ENCODE results near the gene IMPA2. TPM values are rescaled to one million over a fixed set of nuclear protein-coding genes. Genes with fewer than 3 reads are reported as not detected.

IMPA2 gene
- total RNA-seq, 1 experiment from 2014 or later, result 22.4 TPM

DNA sequence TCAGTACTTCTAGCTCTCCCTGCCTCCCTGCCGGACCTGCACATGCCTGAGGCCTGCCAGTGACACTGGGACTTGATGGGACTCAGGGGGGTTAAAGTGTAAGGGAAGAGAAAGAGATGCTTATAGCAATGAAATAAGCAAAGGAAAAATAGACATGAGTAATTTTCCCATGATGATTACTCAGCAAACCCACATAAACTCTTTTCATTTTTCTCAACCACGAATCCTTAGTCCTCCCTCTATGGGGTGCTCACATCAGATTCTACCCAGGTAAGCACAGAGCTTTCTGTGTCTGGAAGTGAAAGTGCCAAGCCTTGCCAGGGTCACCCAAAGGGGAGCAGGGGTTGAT lies 67.5 kb downstream of the IMPA2 start:
- POLR2A ChIA-PET (ENCODE audit: low non-redundant PET), result no interaction called here
- intact Hi-C loops (cut with micrococcal nuclease; ENCODE audit: unreplicated experiment), result no loop called here
- H3K9me3 ChIP-seq (ENCODE audit: low read depth, low read length, poor library complexity, severe bottlenecking), result no peaks in the 10 kb centered on the region
- no peak overlapping the region for H3K4me3 ChIP-seq (ENCODE audit: low read depth, low read length, poor library complexity, severe bottlenecking)
- no peaks in the 10 kb centered on the region for H3K36me3 ChIP-seq (ENCODE audit: insufficient read depth, low read length, poor library complexity, severe bottlenecking)
- peaks cover 3% of the 10 kb centered on the region for H3K27me3 ChIP-seq (replicated peaks; ENCODE audit: insufficient read depth, low read depth, low read length, poor library complexity)
- CTCF ChIA-PET, result no interaction called here
- no peak for DNase-seq (ENCODE audit: low spot score)
- H3K4me1 ChIP-seq (ENCODE audit: insufficient read depth, low read length, poor library complexity, severe bottlenecking), result no peaks in the 10 kb centered on the region
- no TSS peak for BruUV-seq (replicated peaks)
- no peak overlapping the region for H3K27ac ChIP-seq (ENCODE audit: low read depth, low read length, poor library complexity, severe bottlenecking)
- TF ChIP-seq EZH2 (IDR thresholded peaks at IDR 0.05; ENCODE audit: borderline replicate concordance, low read depth, low read length, poor library complexity, severe bottlenecking), result no peak
- TF ChIP-seq, protein P1, sequence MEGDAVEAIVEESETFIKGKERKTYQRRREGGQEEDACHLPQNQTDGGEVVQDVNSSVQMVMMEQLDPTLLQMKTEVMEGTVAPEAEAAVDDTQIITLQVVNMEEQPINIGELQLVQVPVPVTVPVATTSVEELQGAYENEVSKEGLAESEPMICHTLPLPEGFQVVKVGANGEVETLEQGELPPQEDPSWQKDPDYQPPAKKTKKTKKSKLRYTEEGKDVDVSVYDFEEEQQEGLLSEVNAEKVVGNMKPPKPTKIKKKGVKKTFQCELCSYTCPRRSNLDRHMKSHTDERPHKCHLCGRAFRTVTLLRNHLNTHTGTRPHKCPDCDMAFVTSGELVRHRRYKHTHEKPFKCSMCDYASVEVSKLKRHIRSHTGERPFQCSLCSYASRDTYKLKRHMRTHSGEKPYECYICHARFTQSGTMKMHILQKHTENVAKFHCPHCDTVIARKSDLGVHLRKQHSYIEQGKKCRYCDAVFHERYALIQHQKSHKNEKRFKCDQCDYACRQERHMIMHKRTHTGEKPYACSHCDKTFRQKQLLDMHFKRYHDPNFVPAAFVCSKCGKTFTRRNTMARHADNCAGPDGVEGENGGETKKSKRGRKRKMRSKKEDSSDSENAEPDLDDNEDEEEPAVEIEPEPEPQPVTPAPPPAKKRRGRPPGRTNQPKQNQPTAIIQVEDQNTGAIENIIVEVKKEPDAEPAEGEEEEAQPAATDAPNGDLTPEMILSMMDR (conservative IDR thresholded peaks at IDR 0.05; ENCODE audit: low read depth, low read length), result no peak

DNA sequence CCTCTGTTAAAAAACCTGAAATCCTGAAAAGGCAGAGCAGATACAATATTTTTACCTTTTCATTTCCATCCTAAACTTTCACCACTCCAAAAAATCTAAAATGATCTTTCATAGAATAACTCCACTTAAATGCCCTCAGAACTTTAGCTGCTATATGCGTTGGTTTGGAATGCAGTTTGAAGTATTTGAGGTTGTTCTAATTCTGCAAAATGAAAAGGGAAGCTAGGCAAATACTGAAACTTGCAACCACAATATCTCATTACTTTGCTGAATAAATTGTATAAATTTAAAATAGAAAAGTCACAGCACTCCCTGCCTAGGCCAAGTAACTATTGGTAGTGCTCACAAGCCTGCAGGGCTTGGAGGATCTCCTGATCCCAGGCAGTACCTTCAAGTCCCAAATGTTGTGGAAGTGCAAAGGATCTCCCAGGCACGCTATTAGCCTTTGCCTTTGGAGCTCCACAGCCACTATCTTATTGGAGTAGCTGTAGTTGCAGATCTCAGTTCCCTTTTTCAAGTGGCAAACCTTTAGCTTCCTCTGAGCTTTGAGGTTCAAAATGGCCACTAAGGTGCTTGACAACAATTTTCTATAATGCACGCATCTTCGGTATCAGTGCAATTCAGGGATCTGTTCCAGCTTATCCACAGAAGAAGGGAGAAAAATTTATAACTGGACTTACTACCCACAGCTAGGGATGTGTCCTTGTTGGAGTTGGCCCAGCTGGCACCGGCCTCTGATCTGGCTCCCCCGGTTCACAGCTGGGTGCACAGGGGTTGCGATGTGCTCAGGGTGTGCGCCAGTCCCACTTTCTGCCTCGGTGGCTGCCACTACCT lies 68.9 kb downstream of the IMPA2 start:
- no peaks in the 10 kb centered on the region for H3K4me1 ChIP-seq (ENCODE audit: insufficient read depth, low read length, poor library complexity, severe bottlenecking)
- CTCF ChIA-PET, result no interaction called here
- no peak overlapping the region for H3K4me3 ChIP-seq (ENCODE audit: low read depth, low read length, poor library complexity, severe bottlenecking)
- peaks cover 3% of the 10 kb centered on the region for H3K27me3 ChIP-seq (replicated peaks; ENCODE audit: insufficient read depth, low read depth, low read length, poor library complexity)
- no peaks in the 10 kb centered on the region for H3K36me3 ChIP-seq (ENCODE audit: insufficient read depth, low read length, poor library complexity, severe bottlenecking)
- DNase-seq (ENCODE audit: low spot score), result no peak
- TF ChIP-seq, protein P1 (conservative IDR thresholded peaks at IDR 0.05; ENCODE audit: low read depth, low read length), result no peak
- no peak for TF ChIP-seq EZH2 (IDR thresholded peaks at IDR 0.05; ENCODE audit: borderline replicate concordance, low read depth, low read length, poor library complexity, severe bottlenecking)
- intact Hi-C loops (cut with micrococcal nuclease; ENCODE audit: unreplicated experiment), result no loop called here
- no peak overlapping the region for H3K27ac ChIP-seq (ENCODE audit: low read depth, low read length, poor library complexity, severe bottlenecking)
- BruUV-seq (replicated peaks), result no TSS peak
- POLR2A ChIA-PET (ENCODE audit: low non-redundant PET), result interaction anchor here (0.5 to 0.6 kb wide), 2 partner anchors 9 to 278 kb away, joined by 3 read pairs; no protein-coding TSS in a partner anchor
- H3K9me3 ChIP-seq (ENCODE audit: low read depth, low read length, poor library complexity, severe bottlenecking), result no peaks in the 10 kb centered on the region

DNA sequence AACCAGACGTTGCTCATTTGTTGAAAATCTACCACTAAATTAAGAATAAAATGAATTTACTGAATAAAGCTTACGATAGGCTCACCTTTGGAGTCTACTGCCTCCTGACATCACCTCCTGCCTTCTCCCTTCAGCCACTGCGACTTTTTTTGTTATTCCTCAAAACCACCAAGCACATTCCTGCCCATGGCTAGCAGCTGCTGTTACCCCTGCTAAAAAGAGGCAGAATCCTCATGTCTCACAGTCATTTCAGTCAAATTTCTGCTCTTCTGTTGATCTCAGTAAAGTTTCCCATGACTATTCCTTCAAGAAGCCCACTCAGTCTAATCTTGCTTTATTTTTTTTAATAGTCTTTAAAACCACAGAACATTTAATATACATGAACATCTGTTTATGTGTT lies 71.6 kb downstream of the IMPA2 start:
- no peaks in the 10 kb centered on the region for H3K4me1 ChIP-seq (ENCODE audit: insufficient read depth, low read length, poor library complexity, severe bottlenecking)
- TF ChIP-seq, protein P1 (conservative IDR thresholded peaks at IDR 0.05; ENCODE audit: low read depth, low read length), result no peak
- no peak for TF ChIP-seq EZH2 (IDR thresholded peaks at IDR 0.05; ENCODE audit: borderline replicate concordance, low read depth, low read length, poor library complexity, severe bottlenecking)
- no peaks in the 10 kb centered on the region for H3K9me3 ChIP-seq (ENCODE audit: low read depth, low read length, poor library complexity, severe bottlenecking)
- no peak for DNase-seq (ENCODE audit: low spot score)
- CTCF ChIA-PET, result no interaction called here
- H3K27me3 ChIP-seq (replicated peaks; ENCODE audit: insufficient read depth, low read depth, low read length, poor library complexity), result peaks cover 3% of the 10 kb centered on the region
- H3K4me3 ChIP-seq (ENCODE audit: low read depth, low read length, poor library complexity, severe bottlenecking), result no peak overlapping the region
- intact Hi-C loops (cut with micrococcal nuclease; ENCODE audit: unreplicated experiment), result no loop called here
- no TSS peak for BruUV-seq (replicated peaks)
- no peaks in the 10 kb centered on the region for H3K36me3 ChIP-seq (ENCODE audit: insufficient read depth, low read length, poor library complexity, severe bottlenecking)
- H3K27ac ChIP-seq (ENCODE audit: low read depth, low read length, poor library complexity, severe bottlenecking), result no peak overlapping the region
- POLR2A ChIA-PET (ENCODE audit: low non-redundant PET), result no interaction called here

All from A673 (cell line).